Jurkat, Clone E6-1 (cell line): ENCODE results near the gene NEK6.

Source experiments
- DNase-seq: peaks from one replicate; pipeline ENCODE4 v3.0.0-alpha.2; 2011; ENCODE audit warnings: low read depth, low spot score
- H3K4me3 ChIP-seq: 2 replicates; pipeline ENCODE4 v1.5.1; 2011; ENCODE audit warnings: mild to moderate bottlenecking, low read length, control low read depth, moderate library complexity

The NEK6 gene

DNA sequence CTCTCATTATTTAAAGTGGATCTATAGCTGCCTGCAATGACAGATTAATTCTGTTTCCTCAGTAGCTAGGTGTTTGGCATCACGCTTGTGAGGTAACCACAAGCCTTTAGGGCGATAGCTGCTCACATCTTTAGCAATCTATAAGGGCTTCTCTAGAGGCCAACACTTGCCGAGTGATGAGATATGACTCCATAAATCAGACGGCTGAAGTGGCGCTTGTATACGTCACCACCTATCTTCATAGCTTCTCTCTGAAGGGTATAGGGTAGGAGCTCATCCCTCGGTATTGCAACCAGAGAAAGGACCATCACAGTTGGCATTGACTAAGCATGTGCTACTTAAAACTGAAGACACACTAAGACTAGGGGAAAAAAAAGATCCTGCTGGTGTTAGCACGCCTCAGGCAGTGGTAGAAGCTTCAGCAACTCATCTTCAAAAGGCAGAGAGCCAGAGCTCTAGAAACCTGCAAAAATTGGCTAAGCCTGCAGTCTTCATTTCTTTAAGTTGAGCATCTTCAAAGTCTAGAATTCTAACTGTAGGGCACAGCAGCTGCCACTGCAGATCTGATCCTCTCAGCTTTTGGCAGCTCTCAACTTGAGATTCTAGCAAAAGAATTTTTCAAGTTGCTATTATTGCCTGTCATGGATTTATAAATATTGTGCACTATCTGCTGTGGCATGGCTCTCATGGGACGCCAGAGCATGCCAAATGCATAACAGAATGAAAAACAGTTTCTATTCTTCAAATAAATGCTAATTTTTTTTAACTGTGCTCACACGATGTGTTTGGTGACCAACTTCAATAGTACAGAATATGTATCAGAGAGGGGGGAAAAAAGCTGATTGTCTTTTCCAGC lies 120.0 kb downstream of the NEK6 start:
- no peak overlapping the region for H3K4me3 ChIP-seq
- DNase-seq: no peak

DNA sequence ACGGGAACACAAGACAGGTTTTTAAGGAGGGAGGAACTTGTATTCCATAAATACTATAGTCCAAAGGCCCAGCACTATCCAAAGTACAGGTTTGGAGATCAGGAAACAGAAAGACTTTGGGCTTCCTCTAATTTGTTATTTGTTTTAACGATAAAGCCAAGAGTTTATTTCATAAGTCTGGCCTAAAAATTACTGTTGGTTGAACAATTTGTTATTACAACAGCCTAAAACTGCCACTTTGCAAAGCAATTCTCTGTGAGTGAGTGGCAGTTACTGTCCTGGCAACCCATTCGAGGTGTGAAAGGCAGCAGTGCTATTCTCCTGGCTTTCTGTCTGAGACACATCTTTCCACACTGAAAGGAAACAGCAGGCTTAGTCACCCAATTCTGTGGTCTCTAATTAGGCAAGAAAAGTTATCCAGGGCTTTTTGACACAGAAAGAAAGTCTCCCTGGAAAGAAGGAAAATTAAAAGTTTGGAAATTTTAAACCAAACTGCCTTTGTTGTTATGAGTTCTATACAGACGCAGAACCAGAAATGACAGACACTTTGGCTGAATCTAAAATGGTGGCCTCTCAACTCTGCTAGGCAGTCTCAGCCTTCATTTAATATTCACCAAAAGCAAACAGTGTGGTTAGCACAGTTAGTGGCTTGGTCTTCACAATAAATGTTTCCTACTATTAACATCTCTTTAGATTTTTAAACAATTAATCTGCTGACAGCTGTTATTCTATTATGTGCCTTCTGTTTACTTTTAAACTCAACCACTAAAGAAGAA lies 123.6 kb downstream of the NEK6 start:
- no peak for DNase-seq
- H3K4me3 ChIP-seq: no peak overlapping the region

DNA sequence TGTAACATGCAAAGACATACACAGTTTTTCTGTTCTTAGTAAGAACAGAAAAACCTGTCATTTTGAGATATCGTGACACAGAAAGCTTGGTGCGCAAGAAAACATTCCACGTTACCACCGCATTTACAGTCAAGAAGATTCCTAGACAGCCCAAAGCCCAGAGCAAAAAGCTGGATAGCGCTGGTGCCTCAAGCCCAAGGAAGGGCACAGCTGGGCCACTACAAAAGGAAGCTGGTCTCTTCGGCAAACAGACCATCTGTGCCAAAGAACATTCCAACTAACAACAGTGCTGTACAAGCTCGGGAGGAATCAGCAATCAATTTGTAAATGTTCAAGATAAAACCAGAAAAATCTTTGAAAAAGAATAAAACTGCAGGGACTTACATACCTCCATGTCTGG lies 126.5 kb downstream of the NEK6 start:
- no peak overlapping the region for H3K4me3 ChIP-seq
- DNase-seq: no peak

DNA sequence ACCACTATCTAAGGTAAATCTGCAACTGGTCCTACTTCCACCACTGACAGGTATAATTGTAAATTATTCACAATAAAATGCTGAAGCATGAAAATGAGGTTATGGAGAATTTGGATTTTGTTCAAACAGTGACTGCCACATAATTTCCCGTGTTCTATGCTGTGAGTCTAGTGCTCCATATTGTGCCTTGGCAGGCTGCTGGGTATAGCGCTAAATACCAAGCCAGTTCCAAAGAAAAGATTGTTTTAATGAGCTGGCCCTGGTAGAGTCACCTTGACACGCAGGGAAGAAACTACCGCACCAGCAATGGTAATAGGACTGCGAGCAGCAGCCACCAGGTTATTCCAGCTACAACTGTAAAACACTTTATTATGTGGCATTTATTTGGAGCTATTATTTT lies 127.1 kb downstream of the NEK6 start:
- DNase-seq: no peak
- H3K4me3 ChIP-seq: no peak overlapping the region

DNA sequence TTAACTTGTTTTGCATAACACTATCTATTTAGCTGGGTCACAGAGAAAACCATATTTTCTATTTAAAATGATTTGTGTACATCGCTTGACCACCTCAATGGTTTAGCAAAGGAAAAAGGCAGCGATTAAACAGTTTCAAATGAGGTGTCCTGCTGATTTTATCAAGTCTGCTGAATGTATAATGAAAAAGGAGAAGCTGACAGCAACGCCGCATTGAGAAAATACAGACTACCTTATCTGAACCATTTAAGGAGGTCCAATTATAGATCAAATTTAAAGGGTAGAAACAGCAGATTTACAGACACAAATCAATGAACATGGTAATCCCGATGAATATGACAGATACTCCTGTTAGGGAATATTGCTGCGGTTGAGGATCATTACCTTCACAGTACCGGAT lies 127.9 kb downstream of the NEK6 start:
- no peak for DNase-seq
- H3K4me3 ChIP-seq: no peak overlapping the region

DNA sequence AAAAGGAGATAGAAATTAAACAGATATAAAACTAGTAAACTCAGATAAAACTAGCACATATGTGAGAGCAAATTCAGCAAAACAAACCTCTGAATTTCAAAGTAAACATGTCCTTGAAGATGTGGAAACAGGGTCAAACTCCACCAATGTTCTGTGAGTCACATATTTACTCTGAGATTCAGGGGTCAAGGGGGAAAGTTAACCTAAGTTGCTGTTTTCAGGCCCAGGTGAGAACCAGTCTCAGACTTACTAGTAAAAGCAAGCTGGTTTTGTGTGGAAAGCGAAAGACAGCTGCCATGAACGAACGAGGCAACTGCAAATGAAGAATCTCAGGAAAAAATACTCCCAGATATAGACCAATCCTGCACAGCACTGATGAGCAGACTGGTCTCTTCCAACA lies 128.5 kb downstream of the NEK6 start:
- no peak overlapping the region for H3K4me3 ChIP-seq
- DNase-seq: no peak

DNA sequence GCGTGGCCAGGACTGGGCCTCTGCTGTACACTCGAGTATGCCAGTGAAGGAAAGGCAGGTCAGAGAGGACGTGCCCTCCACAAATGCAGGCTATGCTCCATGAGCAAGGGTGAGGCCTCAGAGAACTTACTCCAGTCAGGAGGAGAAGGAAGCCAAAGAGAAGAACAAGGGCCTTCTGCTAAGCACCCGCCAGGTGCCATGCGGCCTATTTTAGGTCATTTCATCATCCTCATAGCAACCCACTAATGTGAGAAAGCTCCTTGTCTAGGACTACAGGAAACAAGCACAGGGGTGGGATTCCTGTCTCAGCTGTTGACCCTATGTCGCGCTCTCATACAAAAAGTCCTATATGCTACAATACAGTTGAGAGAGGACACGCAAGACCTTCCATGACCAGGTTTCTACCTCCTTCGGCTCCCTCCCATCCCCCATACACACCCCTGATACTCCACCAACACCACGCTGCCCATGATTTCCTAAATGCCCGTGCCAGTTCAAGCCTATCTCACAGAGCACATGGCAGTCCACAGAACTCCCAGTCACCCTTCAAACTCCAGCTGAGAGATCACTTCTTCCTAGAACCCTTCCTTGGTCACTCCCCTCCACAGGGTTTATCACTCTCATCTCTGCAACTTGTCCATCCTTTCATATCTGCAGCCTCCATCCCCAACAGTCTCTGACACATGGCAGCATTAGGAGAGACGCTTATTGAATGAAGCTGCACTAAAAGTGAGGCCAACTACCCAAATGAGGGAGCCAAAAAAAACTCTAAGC lies 130.7 kb downstream of the NEK6 start:
- H3K4me3 ChIP-seq: no peak overlapping the region

DNA sequence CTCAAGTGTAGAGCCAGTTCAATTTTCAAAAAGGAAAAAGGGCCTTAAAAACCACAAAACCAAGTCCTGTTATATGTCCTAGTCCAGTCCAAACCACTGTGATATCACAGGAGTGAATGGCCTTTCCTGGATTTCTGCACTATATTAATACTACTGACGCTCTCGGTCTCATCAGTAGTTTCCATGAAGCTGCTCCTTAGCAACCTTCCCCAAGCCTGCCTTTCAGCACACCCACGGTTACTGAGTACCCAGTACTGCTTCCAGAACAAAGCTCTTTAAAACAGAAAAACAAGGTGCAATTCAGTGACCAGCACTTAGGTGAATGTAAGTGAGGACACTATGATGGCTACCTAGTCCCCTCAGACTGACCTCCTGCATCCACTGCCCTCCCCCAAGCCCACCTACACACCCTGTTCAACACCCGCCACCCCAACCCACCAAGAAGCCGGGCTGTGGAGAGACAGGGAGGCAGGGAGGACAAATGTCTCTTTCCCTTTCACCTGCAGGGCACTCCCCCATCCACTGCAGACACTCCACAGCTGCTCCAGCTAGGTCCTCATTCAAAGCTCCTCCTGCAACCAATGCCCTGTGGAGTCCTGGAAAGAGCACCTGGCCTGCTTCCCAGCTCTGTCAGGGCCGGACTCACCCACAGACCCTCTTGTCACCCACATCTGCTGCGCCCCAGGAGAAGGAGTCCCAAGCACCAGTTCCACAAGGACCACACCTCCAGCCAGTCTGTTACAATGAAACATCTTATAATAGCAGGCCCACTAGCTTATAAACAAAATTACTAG lies 131.6 kb downstream of the NEK6 start:
- no peak for DNase-seq
- no peak overlapping the region for H3K4me3 ChIP-seq

More for the DNA sequence above, 130.7 kb downstream of the NEK6 start:
- DNase-seq: no peak

DNA sequence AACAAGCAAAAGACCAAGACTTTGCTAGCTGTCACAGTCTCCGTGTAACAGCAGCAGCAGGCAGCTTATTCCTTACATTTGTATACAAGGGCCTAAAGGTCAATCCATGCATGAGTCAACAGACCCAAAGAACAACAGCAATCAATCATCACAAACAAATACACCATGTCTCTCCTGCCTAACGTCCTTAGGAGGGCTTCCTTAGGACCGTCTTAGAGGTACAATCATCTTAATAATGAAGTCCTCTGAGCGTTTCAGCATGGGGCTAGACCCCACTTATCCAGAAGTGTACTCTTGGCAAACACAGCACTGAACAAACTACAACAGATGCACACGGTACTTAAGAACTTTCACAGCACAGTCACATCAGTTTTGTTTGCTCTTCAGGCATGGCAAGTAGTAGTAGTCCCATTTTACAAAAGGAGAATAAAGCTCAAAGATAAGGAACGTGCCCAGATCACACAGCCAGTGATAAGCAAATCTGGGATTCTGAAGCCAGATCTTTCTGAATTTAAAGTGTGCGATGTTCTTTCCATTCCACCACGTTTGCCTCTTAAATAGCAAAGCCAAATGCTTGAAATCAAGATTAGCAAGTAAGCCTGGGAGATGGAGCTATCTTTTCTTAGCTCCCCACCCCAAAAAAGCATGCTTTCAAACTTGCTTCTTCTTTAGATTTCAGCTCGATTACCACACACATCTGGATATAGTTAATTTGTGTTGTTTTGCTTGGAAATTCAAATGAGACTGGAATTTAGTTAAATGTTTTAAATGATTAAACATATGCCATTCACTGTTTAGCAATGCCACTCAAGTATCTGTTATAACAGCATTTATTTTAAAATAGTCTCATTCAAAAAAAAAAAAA lies 133.3 kb downstream of the NEK6 start:
- no peak overlapping the region for H3K4me3 ChIP-seq
- no peak for DNase-seq

DNA sequence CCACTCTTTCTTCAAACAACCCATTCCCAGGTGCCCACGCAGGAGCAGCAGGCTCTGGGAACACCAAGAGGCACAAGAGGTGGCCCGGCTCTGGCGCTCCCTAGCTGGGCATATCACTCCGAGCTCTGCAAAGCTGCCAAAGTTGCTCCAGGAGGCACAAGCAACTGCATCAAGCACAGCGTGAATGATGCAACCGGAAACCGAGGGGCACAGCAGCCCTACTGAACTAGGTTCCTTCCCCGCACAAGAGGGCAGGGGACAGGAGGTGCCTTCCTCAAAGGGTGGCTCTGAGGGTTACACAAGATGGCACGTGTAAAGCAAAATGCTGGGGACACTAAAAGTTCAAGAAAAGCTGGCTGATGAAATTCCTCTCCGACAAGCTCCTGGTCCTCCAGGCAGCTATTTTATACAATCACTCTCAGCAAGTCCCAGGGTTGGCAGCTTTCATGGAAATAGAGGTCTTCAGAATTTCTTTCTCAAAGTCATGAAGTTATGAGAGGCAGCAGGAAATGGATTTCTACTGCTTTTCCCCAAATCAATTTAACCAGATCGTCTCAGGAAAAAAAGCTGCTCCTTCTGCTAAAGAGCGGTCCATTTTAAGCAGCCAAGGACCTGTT lies 134.6 kb downstream of the NEK6 start:
- no peak overlapping the region for H3K4me3 ChIP-seq
- DNase-seq: no peak

DNA sequence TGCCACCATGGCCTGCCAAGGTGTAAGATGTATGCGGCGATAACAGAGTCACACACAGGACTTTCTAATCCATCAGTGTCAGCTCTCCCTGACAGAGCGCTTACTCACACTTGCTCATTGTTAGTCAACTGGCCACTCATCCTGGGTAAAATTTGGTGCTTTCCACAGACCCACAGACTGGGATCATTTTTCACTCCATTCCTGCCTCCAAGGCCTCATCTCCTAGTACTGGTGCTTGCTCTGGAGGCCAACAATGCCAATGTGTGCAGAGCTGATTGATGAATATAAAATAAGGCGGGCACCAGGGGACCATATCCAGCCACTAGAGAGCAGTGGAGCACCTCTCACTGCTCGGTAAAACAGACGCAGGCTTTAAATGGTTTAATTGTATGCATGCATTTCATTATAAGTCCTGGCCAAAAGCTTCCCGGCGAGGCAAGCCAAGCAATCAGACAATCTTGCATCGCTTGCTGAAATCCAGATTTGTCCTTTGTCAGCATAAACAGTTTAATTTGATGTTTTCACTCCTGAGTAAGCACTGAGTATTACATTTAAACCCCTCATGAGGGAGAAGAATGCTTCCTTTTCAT lies 135.2 kb downstream of the NEK6 start:
- H3K4me3 ChIP-seq: no peak overlapping the region
- DNase-seq: no peak

DNA sequence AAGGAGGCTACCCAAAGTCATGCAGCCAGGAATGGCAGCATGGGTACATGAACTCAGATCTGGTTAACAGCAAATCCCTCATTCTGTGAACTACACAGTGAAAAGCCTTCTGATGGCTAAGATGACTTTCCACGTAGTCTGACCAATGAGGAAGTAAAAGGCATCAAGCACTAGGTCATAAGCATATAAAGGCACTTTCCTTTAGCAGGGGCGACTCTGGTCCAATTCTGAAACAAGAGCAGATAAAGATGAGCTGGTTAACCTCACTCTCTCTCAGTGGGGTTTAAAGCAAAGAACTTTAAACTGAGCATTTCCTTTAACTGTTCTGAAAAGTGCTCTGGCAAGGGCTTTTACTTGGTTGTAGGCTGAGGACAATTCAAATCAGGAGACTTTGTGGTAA lies 136.4 kb downstream of the NEK6 start:
- DNase-seq: no peak
- H3K4me3 ChIP-seq: no peak overlapping the region

DNA sequence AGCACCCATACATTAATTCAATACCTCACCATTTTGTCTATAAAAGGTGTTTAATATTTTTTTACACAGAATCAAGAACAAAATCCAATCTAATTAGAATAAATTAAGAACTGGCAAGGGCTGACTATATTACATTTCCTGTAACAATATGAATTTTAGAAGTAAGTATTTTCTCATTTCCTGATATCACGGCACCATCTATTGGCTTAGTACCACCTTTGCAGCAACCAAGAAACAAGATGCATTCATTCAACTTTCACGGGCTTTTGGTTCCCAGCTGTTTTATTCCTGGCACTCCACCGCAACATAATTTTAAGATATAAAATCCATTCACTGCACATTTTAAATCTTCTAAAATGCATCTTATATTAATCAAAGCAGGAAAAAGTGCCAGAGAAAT lies 136.8 kb downstream of the NEK6 start:
- DNase-seq: no peak
- no peak overlapping the region for H3K4me3 ChIP-seq

DNA sequence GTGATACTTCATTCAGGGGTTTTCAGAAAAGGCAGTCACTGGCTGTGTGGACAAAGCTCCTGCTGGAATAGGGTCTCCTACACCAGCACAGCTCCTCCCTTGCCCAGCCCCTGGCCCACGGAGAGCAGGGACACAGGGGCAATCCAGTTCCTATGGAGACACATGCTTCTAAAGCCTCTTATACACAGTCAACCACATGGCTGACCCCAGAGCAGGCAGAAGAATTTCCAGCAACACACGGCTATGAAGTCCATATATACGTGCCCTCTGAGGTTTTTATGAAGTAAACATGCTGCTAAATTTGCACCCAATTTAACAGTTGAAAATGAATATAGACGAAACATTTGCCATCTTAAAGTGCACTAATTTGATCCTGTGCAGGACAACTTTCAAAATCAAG lies 138.1 kb downstream of the NEK6 start:
- H3K4me3 ChIP-seq: no peak overlapping the region

DNA sequence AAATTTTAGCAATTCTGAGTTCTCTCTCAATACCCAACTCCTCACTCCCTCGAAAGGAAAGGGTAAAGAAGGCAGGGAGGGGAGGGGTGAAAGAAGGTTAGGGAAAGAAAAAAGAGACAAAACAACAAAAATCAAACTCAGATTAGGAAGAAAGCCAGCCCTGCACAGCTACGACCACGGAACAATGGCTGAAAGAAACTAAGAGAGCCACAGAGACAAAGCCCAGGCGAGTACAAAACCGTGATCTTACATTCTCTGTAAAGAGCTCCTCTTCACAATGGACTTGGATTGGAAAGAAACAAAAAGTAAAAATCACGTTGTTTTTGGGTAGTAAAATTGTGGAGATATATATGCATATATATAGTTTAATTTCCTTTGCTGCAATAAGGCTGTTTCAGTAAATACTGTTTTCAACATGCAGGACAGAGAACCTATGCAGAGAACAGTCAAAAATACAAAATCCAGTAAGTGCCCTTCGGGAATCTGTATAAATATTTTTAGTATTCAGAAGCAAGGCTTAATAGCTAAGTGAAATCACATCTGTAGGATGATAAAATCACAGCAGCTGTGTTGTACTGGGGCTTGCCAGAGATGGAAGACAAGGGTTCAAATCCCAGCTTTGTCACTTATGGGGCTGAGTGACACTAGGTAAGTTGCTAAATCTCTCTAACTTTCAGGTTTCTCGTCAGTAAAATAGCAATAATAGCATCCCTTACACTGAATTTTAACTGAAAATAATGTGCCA lies 140.6 kb downstream of the NEK6 start:
- H3K4me3 ChIP-seq: no peak overlapping the region
- DNase-seq: no peak

More for the DNA sequence above, 138.1 kb downstream of the NEK6 start:
- DNase-seq: no peak

DNA sequence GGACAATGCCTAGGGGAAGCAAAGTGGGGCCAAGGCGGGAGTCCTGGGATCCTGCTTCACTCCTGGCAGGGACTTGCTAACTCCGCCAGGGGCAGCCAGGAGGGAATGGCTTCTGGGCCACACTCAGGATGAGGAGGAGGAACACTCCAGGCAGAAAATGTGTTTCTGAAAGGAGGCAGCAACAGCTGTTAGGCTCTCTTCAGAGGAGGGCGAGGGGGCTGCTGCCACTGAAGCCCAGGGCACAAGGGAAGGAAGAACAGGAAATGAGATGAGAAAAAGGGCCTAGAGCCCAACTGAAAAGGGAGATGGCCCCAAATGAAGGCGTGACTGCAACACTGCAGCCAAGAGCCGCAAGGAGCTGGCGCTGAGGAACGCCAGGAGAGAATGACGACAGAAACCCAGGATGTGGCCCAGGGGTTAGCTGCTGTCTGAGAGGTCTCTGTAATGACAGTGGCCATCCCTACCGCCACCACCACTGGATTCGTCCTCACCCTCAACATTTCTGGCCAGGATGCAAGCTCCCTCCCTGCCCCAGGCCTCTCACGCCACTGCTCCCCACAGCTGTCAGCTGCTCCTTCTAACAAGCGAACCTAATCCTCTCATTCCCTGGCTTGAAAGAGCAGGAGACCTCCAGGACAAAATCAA lies 141.7 kb downstream of the NEK6 start:
- H3K4me3 ChIP-seq: no peak overlapping the region
- no peak for DNase-seq
